Endometrial microvascular endothelial cells (primary cell): Measurements from ENCODE around the gene ZNF579. TPM values are rescaled to one million over a fixed set of nuclear protein-coding genes. Genes with fewer than 3 reads are reported as not detected.

Source experiments
- in situ Hi-C: cut with HindIII; loops from 2 replicates; pipeline ENCODE4 v1.10.0; 2017; ENCODE audit warnings: low sequenced_read_pairs, low pct_unique_long_range_greater_than_20kb; ENCODE audit errors: inconsistent ontology term
- total RNA-seq: library from RNA; depleted of rRNA; stranded (reverse); fragments of >200 nt; gene quantifications from one replicate; pipeline ENCODE4 v1.2.3, GENCODE V29; 2015; ENCODE audit errors: inconsistent ontology term

ZNF579 gene
- total RNA-seq, 1 donor from 2014 or later, result 4.8 TPM

DNA sequence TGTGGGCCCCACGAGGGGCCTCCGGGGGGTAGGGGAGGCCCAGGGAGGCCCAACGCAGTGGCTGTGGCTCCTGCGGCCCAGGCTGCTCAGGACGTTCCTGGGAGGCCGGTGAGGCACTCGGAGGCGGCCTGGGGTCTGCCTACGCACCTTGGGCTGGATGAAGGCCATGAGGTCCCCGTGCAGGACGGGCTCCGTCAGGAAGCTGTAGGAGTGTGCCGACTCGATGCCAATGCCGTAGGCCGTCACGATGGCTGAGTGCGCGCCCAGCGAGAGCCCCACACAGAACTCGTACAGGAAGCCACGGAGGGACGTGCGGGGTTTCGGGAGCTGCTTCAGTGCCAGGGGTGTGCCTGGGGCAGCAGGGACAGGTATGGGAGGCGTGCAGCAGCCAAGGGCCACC lies 49.7 kb downstream of the ZNF579 start:
- in situ Hi-C loops, result no loop called here

DNA sequence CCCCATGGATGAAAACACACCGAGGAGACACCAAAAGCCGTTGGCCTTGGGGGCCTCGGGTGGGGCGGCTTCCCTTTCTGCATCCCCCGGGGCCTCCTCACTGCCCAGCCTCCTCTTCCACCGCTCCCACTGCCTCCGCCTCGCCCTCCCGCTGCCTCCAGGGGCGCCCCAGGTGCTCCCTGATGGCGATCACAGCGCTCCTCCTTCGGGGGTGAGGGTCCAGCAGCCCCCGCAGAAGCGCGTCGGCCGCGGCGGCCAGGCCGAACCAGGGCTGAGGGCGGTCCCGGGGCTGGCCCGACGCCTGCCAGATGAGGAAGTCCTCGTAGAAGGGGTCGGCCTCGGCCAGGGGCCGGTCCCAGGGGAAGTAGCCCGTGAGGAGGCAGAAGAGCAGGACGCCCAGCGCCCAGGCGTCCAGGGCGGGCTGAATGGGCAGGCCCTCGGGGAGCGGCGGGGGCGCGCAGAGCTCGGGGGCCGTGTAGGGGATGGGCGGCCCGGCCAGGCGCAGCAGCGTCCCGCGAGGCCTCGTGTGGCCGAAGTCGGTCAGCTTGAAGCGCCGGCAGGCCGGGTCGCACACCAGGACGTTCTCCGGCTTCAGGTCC lies 50.9 kb downstream of the ZNF579 start:
- in situ Hi-C loops, result no loop called here

DNA sequence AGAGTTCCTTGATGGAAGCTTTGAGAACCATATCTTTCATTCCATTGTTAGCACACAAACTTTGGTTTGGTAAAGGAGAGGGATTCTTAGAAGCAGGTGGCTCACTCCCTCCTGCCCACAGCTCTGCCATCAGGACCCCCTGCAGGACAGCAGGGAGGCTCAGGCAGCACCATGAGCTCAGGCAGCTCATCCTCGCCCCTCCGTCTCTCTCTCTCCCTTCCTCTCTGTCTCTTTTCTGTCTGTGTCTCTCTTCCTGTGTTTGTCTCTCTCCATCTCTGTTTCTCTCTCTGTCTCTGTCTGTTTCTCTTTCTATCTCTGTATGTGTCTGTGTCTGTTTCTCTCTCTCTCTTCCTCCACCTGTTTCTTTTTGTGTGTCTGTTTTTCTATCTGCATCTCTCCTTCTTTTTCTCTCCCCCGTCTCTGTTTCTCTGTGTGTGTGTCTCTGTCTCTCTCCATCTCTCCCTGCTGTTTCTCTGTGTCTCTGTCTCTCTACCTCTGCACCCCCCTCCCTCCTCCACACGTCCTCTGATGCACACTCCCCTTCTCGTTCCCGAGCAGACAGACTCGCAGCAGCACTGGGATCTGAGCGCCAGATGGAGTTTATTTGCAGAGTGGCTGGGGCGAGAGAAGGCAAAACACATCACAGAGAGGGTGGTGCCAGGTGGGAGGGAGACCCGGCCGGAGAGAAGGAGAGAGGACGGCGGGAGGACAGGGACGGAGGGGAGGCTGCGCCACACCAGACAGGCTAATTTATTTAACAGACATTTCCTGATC lies 52.4 kb downstream of the ZNF579 start:
- in situ Hi-C loops, result no loop called here

DNA sequence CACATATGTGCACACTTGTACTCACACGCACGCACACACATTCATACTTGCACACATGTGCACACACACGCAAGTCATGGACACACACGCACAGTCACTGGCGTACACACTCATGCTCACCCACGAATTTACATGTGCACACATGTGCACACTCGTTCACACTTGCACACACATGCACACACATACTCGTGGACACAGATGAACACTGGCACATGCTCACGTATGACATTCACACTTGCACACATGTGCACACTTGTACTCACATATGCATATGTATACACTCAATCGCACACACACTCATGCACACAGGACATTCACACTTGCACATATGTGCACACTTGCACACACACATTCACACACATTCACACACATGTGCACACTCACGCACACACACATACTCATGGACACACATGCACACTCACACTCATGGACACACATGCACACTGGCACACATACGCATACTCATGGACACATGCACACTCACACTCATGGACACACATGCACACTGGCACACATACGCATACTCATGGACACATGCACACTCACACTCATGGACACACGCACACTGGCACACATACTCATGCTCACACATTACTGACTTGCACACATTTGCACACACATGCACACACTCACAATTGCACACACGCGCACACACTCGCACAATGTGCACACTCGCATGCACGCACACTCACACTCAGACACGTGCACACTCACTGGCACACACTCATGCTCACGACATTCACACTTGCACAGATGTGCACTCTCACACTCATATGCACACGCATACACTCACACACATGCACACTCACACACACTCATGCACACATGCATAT lies 53.2 kb downstream of the ZNF579 start:
- in situ Hi-C loops, result no loop called here

Other genes with a start within 250 kb of the ZNF579 start
- 4.3 TPM for gene KMT5C, start 241.0 kb downstream of the ZNF579 start, total RNA-seq
- gene COX6B2, start 226.1 kb downstream of the ZNF579 start, total RNA-seq, result not detected
- not detected for gene GARIN5B, start 217.6 kb downstream of the ZNF579 start, total RNA-seq
- not detected for gene IL11, start 210.4 kb downstream of the ZNF579 start, total RNA-seq
- not detected for gene TMEM190, start 204.0 kb downstream of the ZNF579 start, total RNA-seq
- not detected for gene TMEM238, start 196.6 kb downstream of the ZNF579 start, total RNA-seq
- gene RPL28, start 194.9 kb downstream of the ZNF579 start, total RNA-seq, result 298 TPM
- gene UBE2S, start 173.1 kb downstream of the ZNF579 start, total RNA-seq, result 101 TPM
- not detected for gene SHISA7, start 137.5 kb downstream of the ZNF579 start, total RNA-seq
- gene ISOC2, start 119.2 kb downstream of the ZNF579 start, total RNA-seq, result 58.8 TPM
- not detected for gene C19orf85, start 116.1 kb downstream of the ZNF579 start, total RNA-seq
- 4.6 TPM for gene ZNF628, start 104.2 kb downstream of the ZNF579 start, total RNA-seq
- gene NAT14, start 95.7 kb downstream of the ZNF579 start, total RNA-seq, result 8.5 TPM
- gene SSC5D, start 92.4 kb downstream of the ZNF579 start, total RNA-seq, result 1.1 TPM
- gene SBK2, start 43.7 kb downstream of the ZNF579 start, total RNA-seq, result not detected
- gene SBK3, start 35.3 kb downstream of the ZNF579 start, total RNA-seq, result not detected
- 0.93 TPM for gene FIZ1, start 18.7 kb upstream of the ZNF579 start, total RNA-seq
- gene ZNF524, start 19.4 kb upstream of the ZNF579 start, total RNA-seq, result 16.7 TPM
- gene ZNF865, start 24.8 kb upstream of the ZNF579 start, total RNA-seq, result 3.3 TPM
- gene ZNF784, start 43.7 kb upstream of the ZNF579 start, total RNA-seq, result 1.0 TPM
- 11.1 TPM for gene ZNF580, start 60.2 kb upstream of the ZNF579 start, total RNA-seq
- 9.8 TPM for gene ZNF581, start 62.8 kb upstream of the ZNF579 start, total RNA-seq
- gene CCDC106, start 67.4 kb upstream of the ZNF579 start, total RNA-seq, result 13.0 TPM
- gene U2AF2, start 74.2 kb upstream of the ZNF579 start, total RNA-seq, result 215 TPM
- 155 TPM for gene EPN1, start 94.4 kb upstream of the ZNF579 start, total RNA-seq
- gene NLRP9, start 157.6 kb upstream of the ZNF579 start, total RNA-seq, result not detected
- not detected for gene RFPL4A, start 178.2 kb upstream of the ZNF579 start, total RNA-seq
- not detected for gene RFPL4AL1, start 188.3 kb upstream of the ZNF579 start, total RNA-seq